HG03460 (cell line): Measurements from ENCODE around the gene OTOA.
A peak's percentile ranks its signal among the peaks of the same experiment; 100 is the strongest.
"Not testable (repeated sequence)": the region's sequence is repeated elsewhere in the genome, so short reads cannot be mapped to it uniquely, and the experiment has no call there.

ENCODE experiments used
- ATAC-seq: cut with Tn5 transposase; IDR thresholded peaks from one replicate; pipeline ENCODE4 v1.9.1; 2021; ENCODE audit not compliant: unreplicated experiment

Gene OTOA

GRCh38 chr16:21639493-21639892 lies 24.3 kb upstream of the OTOA start:
- no peak for ATAC-seq

DNA sequence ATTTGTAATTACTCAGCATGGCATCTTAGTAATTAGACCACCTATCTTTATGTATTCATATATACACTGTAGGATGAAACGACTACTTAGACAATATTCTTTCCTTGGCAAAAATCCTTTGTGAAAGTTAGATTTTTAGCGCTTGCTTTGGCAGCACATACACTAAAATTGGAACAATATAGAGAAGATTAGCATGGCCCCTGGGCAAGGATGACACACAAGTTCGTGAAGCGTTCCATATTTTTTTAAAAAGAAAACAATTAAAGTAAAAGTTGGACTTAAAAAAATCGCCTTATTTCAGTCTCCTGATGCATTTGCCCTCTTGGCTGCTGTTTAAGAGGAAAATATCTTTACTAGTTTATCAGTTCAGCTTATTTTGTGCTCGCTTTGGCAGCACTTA lies 21.9 kb upstream of the OTOA start:
- no peak for ATAC-seq

GRCh38 chr16:21642861-21643260 lies 20.9 kb upstream of the OTOA start:
- no peak for ATAC-seq

GRCh38 chr16:21643785-21644184 lies 20.0 kb upstream of the OTOA start:
- no peak for ATAC-seq

- ATAC-seq, result no peak
Observed at GRCh38 chr16:21644674-21645073, 19.1 kb upstream of the OTOA start.

DNA sequence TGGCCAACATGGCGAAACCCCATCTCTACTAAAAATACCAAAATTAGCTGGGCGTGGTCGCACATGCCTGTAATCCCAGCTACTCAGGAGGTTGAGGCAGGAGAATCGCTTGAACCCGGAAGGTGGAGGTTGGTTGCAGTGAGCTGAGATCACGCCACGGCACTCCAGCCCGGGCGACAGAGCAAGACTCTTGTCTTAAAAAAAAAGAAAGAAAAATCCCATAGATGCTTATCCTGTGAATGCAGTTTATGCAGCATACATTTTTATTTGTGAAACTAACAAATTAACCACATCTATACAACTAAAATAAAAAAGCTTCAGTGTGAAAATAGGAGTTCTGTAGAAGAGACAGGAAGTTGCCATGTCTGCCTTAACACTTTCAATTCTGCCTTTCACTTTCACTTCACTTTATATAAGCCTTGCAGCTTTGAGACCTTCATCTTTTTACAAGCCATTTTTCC lies 18.5 kb upstream of the OTOA start:
- ATAC-seq, result no peak

DNA sequence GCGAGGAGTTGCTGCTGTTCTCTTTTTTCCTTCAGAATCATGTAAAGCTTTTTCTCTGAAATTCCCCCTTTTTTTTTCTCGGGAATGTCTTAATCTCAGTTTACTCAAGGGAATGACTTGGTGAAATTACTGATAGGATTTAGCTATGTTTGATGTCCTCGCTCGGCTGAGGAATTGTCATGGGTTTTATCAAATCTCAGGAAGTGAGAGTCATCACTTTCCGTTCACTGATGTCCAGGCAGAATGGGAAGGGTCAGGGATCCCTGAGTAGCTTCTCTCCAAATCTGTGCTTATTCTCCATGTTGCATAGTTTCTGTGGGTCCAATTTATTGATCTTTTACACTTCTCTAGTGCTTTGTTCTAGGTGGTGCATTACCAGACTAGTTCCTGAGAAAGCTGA lies 17.7 kb upstream of the OTOA start:
- ATAC-seq, result no peak

GRCh38 chr16:21646721-21647561 lies 16.8 kb upstream of the OTOA start:
- ATAC-seq, result peak; percentile 88

DNA sequence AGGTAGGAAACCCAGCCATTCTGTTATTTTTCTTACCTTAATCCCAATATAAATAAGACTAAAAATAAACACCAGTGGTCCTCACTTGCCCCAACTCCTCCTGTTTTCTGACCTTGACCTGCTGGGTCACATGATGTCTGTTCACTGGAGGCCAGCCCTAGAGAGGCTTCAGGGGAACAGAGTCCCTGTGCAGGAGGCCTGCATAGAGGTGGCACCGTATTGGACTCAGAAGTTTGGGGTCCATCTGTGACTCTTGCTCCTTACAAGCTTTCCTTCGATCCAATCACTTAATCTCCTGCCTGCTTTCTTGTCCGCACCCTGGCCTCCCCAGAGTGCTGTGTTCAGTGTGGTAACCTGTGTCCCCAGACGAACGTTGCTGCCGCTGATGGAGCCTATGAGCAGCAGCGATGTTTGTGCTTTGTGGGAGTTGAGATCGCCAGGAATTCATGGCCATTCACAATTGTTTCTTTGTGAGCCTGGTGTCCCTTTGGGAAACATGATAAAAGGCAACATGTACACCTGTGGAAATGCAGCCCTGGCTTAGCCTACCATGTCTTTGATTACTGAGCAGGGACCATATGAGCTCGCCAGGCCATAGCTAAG lies 16.1 kb upstream of the OTOA start:
- no peak for ATAC-seq

- not testable (repeated sequence) for ATAC-seq
Observed at GRCh38 chr16:21649826-21650406, 13.9 kb upstream of the OTOA start.

DNA sequence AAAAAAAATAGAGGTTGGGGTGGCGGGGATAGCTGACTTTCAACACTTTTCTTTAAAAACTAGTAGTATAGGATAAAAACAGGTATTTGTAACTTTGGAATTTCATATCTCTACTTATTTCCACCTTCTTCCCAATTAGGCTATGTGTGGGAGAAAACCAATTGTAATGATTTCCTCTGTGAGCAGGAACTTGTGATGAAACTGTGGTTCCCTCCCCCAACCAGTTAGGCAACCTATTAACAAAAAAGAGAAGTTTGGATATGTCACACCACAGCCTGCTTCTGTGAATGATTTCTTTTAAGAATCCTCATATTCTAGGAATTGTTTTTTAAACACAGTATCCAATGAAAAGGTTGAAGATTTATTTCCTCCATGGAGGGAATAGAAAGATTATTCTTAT lies 13.2 kb upstream of the OTOA start:
- no peak for ATAC-seq

- ATAC-seq, result no peak
Observed at GRCh38 chr16:21651515-21651914, 12.3 kb upstream of the OTOA start.

- ATAC-seq, result no peak
Observed at GRCh38 chr16:21652453-21652852, 11.3 kb upstream of the OTOA start, which contains the start of gene IGSF6. TSS of gene IGSF6 (minus strand) at chr16:21652608. CDS start at chr16:21652598, 10 bp downstream.

- ATAC-seq, result no peak
Observed at GRCh38 chr16:21653571-21653970, 10.2 kb upstream of the OTOA start.

GRCh38 chr16:21654466-21654865 lies 9.3 kb upstream of the OTOA start:
- ATAC-seq, result no peak

- no peak for ATAC-seq
Observed at GRCh38 chr16:21654881-21655280, 8.9 kb upstream of the OTOA start.

GRCh38 chr16:21656795-21657768 lies 6.7 kb upstream of the OTOA start:
- no peak for ATAC-seq

DNA sequence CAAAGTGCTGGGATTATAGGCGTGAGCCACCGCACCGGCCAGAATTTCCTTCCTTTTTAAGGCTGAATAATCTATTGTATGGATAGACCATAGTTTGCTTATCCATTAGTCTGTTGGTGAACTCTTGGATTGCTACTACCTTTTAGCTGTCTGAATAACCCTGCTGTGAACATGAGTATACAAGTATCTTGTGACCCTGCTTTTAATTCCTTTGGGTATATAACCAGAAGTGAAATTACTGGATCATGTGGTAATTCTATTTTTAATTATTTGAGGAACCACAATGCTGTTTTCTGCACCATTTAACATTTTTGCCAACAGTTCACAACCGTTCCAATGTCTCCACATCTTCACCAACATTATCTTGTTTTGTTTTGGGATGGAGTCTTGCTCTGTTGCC lies 4.6 kb upstream of the OTOA start:
- no peak for ATAC-seq

DNA sequence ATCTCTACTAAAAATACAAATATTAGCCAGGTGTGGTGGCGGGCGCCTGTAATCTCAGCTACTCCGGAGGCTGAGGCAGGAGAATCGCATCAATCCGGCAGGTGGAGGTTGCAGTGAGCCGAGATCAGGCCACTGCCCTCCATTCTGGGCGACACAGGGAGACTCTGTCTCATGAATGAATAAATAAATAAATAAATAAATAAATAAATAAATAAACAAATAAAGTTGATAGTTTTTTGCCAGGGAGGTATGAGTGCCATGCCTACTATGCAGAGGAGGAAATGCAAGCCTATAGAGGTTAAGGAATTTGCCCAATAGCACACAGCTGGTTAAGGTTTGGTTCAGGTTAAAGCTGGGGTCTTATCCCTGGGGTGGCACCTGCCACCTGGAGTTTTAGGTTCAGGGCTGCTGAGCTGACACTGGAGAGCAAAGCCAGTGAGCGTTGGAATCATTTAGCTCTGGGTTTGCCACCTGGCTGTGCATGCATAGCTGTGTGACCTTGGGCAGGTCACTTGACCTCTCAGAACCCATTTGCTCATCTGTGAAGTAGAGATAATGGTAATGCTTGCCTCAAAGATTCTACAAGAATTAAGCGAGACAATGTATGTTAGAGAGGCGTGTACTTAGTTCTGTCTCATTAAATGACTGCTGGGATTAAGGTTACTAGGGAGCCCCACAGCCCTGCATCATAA lies 1.2 kb downstream of the OTOA start:
- no peak for ATAC-seq

DNA sequence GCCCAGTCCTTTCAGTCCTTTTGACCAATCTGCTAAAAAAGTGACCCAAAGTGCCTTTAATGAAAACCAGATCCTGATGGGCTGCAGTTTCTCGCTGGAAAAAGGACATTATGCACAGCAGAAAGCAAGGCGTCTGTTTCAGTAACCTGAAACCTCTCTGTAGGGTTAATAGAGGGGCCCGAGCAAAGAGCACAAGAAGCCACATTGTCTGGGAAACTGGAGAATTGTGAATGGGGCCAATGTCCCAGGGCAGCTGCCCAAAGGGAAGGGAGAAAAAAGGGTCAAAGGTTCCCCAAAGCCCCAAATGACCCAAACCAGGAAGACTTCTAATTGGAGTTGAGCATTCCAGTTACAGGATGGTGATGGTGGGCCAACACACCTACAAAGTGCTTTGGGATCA lies 3.0 kb downstream of the OTOA start:
- no peak for ATAC-seq
